NCI-H128 (cell line): ENCODE results near the gene TNFAIP2.
"Not testable (repeated sequence)": the region's sequence is repeated elsewhere in the genome, so short reads cannot be mapped to it uniquely, and the experiment has no call there.

Experiments
- DNase-seq: peaks from one replicate; lab custom pipeline; 2025; ENCODE audit not compliant: unreplicated experiment; lab: John Stamatoyannopoulos, UW

Gene TNFAIP2

GRCh38 chr14:103149351-103150237 lies 26.3 kb downstream of the TNFAIP2 start:
- DNase-seq: no peak

- no peak for DNase-seq
Measured at GRCh38 chr14:103151270-103151945, 28.1 kb downstream of the TNFAIP2 start.

GRCh38 chr14:103155010-103155409 lies 31.7 kb downstream of the TNFAIP2 start:
- no peak for DNase-seq

GRCh38 chr14:103155416-103155815 lies 32.2 kb downstream of the TNFAIP2 start:
- DNase-seq: not testable (repeated sequence)

- DNase-seq: no peak
Measured at GRCh38 chr14:103155826-103156394, 32.6 kb downstream of the TNFAIP2 start.

GRCh38 chr14:103156651-103157378 lies 33.6 kb downstream of the TNFAIP2 start:
- DNase-seq: no peak

GRCh38 chr14:103157969-103158368 lies 34.7 kb downstream of the TNFAIP2 start:
- DNase-seq: no peak

- DNase-seq: no peak
Measured at GRCh38 chr14:103158688-103159087, 35.4 kb downstream of the TNFAIP2 start.

GRCh38 chr14:103160321-103161053 lies 37.2 kb downstream of the TNFAIP2 start:
- DNase-seq: no peak

GRCh38 chr14:103161054-103161397 lies 37.8 kb downstream of the TNFAIP2 start:
- no peak for DNase-seq

- no peak for DNase-seq
Measured at GRCh38 chr14:103163199-103163598, 39.9 kb downstream of the TNFAIP2 start.

GRCh38 chr14:103164006-103164405 lies 40.7 kb downstream of the TNFAIP2 start:
- no peak for DNase-seq

- DNase-seq: no peak
Measured at GRCh38 chr14:103164779-103165178, 41.5 kb downstream of the TNFAIP2 start.

- DNase-seq: no peak
Measured at GRCh38 chr14:103165323-103165722, 42.1 kb downstream of the TNFAIP2 start.

GRCh38 chr14:103169954-103170353 lies 46.7 kb downstream of the TNFAIP2 start:
- no peak for DNase-seq

GRCh38 chr14:103171206-103171605 lies 47.9 kb downstream of the TNFAIP2 start:
- DNase-seq: not testable (repeated sequence)

GRCh38 chr14:103172921-103173320 lies 49.7 kb downstream of the TNFAIP2 start:
- no peak for DNase-seq

GRCh38 chr14:103173887-103174286 lies 50.6 kb downstream of the TNFAIP2 start:
- DNase-seq: not testable (repeated sequence)

- DNase-seq: not testable (repeated sequence)
Measured at GRCh38 chr14:103176176-103176575, 52.9 kb downstream of the TNFAIP2 start.

GRCh38 chr14:103177376-103177775 lies 54.1 kb downstream of the TNFAIP2 start:
- DNase-seq: no peak

- DNase-seq: no peak
Measured at GRCh38 chr14:103178521-103178920, 55.3 kb downstream of the TNFAIP2 start.
